T-cell (primary cell): ENCODE data around the gene PTPN2. TPM values are rescaled to one million over a fixed set of nuclear protein-coding genes. Genes with fewer than 3 reads are reported as not detected.
A peak's percentile ranks its signal among the peaks of the same experiment; 100 is the strongest.

Experiments used
- ATAC-seq, 4 experiments: fragments of 200-7000 bp in 3 of 4; fragments of 150-1000 bp in 1 of 4; cut with Tn5 transposase; replicated peaks in 1 of 4; 1 replicate in 3 of 4; 2 replicates in 1 of 4; pipeline ENCODE4 v1.10.0; 2021; ENCODE audit warnings: moderate library complexity in 3 of 4, mild to moderate bottlenecking in 2 of 4, moderate number of reproducible peaks in 1 of 4
- CTCF ChIA-PET, 2 donors: fragments of 300-600 bp; sonication (Branson Sonifier 250); formaldehyde crosslinking; loops; one replicate each; lab custom pipeline; 2022; ENCODE audit warnings: antibody characterized with exemption in 2 of 2; lab: Charles Lee
- POLR2A ChIA-PET, 2 donors: fragments of 300-600 bp; sonication (Branson Sonifier 250); formaldehyde crosslinking; loops; one replicate each; lab custom pipeline; 2022; ENCODE audit warnings: antibody characterized with exemption in 2 of 2; lab: Charles Lee
- DNase-seq, 35 experiments: peaks; one replicate each; pipeline versions ENCODE4 v3.0.0 to v3.0.0-alpha.2; 2013 to 2023
- H3K27ac ChIP-seq: one replicate; pipeline ENCODE4 v1.5.1; 2013; ENCODE audit warnings: low read length
- H3K27me3 ChIP-seq, 2 experiments: replicated peaks in 1 of 2; 1 replicate in 1 of 2; 2 replicates in 1 of 2; pipeline versions ENCODE4 v1.6.1 to v1.7.0; 2013; ENCODE audit warnings: low read length in 1 of 2, mixed read lengths in 1 of 2; ENCODE audit not compliant: control insufficient read depth in 2 of 2, insufficient read depth in 2 of 2; ENCODE audit errors: extremely low read depth in 1 of 2
- H3K36me3 ChIP-seq, 2 donors: 1 replicate in 1 of 2; 2 replicates in 1 of 2; pipeline versions ENCODE4 v1.6.1 to v1.7.0; 2013; ENCODE audit warnings: low read length in 1 of 2; ENCODE audit not compliant: control insufficient read depth in 2 of 2, insufficient read depth in 1 of 2; ENCODE audit errors: extremely low read depth in 1 of 2
- H3K4me1 ChIP-seq, 2 experiments: 1 replicate in 1 of 2; 2 replicates in 1 of 2; pipeline versions ENCODE4 v1.6.1 to v1.7.0; 2013; ENCODE audit warnings: low read length in 2 of 2, mixed read lengths in 1 of 2; ENCODE audit not compliant: insufficient read depth in 2 of 2, control insufficient read depth in 1 of 2; ENCODE audit errors: extremely low read depth in 1 of 2
- H3K4me3 ChIP-seq, 2 donors: 1 replicate in 1 of 2; 2 replicates in 1 of 2; pipeline versions ENCODE4 v1.5.1 to v1.7.0; 2013; ENCODE audit warnings: mild to moderate bottlenecking in 2 of 2, low read length in 1 of 2, moderate library complexity in 1 of 2; ENCODE audit not compliant: control insufficient read depth in 1 of 2; ENCODE audit errors: extremely low read depth in 1 of 2
- H3K9me3 ChIP-seq: 2 replicates; pipeline ENCODE4 v1.7.0; 2013
- H3K27ac Mint-ChIP-seq, 2 donors: one replicate each; pipeline ENCODE4 v1.8.0; 2020 to 2021; ENCODE audit warnings: mild to moderate bottlenecking in 2 of 2, mixed read lengths in 2 of 2
- H3K27me3 Mint-ChIP-seq, 2 donors: one replicate each; pipeline ENCODE4 v1.8.0; 2021 to 2022; ENCODE audit warnings: mixed read lengths in 2 of 2
- H3K36me3 Mint-ChIP-seq: one replicate; pipeline ENCODE4 v1.8.0; 2021; ENCODE audit warnings: mixed read lengths
- H3K4me1 Mint-ChIP-seq, 3 donors: one replicate each; pipeline ENCODE4 v1.8.0; 2020 to 2022; ENCODE audit warnings: mixed read lengths in 3 of 3, mild to moderate bottlenecking in 1 of 3
- H3K4me3 Mint-ChIP-seq, 3 donors: one replicate each; pipeline ENCODE4 v1.8.0; 2020 to 2022; ENCODE audit warnings: mild to moderate bottlenecking in 3 of 3, mixed read lengths in 3 of 3, moderate library complexity in 3 of 3
- H3K9me3 Mint-ChIP-seq, 3 donors: one replicate each; pipeline ENCODE4 v1.8.0; 2020 to 2022; ENCODE audit warnings: mixed read lengths in 3 of 3
- WGBS: methylation state at CpG from one replicate; pipeline ENCODE4 v1.1.5; 2013; ENCODE audit warnings: missing lambda C conversion rate; ENCODE audit not compliant: insufficient coverage; 5-methylcytosine and 5-hydroxymethylcytosine counted together
- total RNA-seq, 35 experiments: library from RNA in 6 of 35; stranded (reverse) in 6 of 35; fragments of 120-200 nt in 1 of 35; gene quantifications; one replicate each; pipeline versions ENCODE4 v1.2.1 to v1.2.4 and lab custom pipeline; 2013 to 2026

PTPN2 gene
- total RNA-seq, 5 donors from 2014 or later (not counting 1 experiment from before 2014, with no cell fraction given) = 44.8 to 78.4 (median 57.2) TPM

GRCh38 chr18:12872408-12872807, 11.6 kb downstream of the PTPN2 start:
- H3K36me3 ChIP-seq = no peaks in the 10 kb centered on the region
- ChIA-PET POLR2A (interaction anchor here in 1 of 2 donors (0.6 kb wide), 1 partner anchor 11 kb away, joined by 9 read pairs; no protein-coding TSS in a partner anchor), CTCF (interaction anchor here in 1 of 2 donors (0.6 kb wide), 1 partner anchor 67 kb away, joined by 4 read pairs; no protein-coding TSS in a partner anchor)
- H3K27me3 Mint-ChIP-seq = no peaks in the 10 kb centered on the region
- no peaks in the 10 kb centered on the region for H3K9me3 Mint-ChIP-seq
- peaks cover 5% of the 10 kb centered on the region in 2 experiments for H3K4me1 ChIP-seq
- no peak overlapping the region for H3K27ac Mint-ChIP-seq
- no peaks in the 10 kb centered on the region for H3K9me3 ChIP-seq
- DNase-seq (no peak), ATAC-seq (no peak)
- H3K36me3 Mint-ChIP-seq = peaks cover 18% of the 10 kb centered on the region
- H3K27me3 ChIP-seq = no peaks in the 10 kb centered on the region
- no peak overlapping the region for H3K27ac ChIP-seq
- no peak overlapping the region for H3K4me3 ChIP-seq
- H3K4me1 Mint-ChIP-seq = peaks cover 34 to 39% (median 38%) of the 10 kb centered on the region in 3 donors
- H3K4me3 Mint-ChIP-seq = no peak overlapping the region
- 20% methylated on average over 1 of the region's 5 CpGs for WGBS

GRCh38 chr18:12868576-12868975, 15.5 kb downstream of the PTPN2 start:
- no peak overlapping the region for H3K27ac Mint-ChIP-seq
- H3K36me3 Mint-ChIP-seq = peaks cover 11% of the 10 kb centered on the region
- no peaks in the 10 kb centered on the region for H3K9me3 Mint-ChIP-seq
- CTCF ChIA-PET = no interaction called here
- peaks cover 28 to 41% (median 37%) of the 10 kb centered on the region in 3 donors for H3K4me1 Mint-ChIP-seq
- no peak overlapping the region for H3K27ac ChIP-seq
- POLR2A ChIA-PET = no interaction called here
- H3K27me3 ChIP-seq = no peaks in the 10 kb centered on the region
- H3K36me3 ChIP-seq = no peaks in the 10 kb centered on the region
- ATAC-seq = no peak
- 97% methylated on average over 11 of the region's 12 CpGs for WGBS
- no peak overlapping the region for H3K4me3 ChIP-seq
- no peaks in the 10 kb centered on the region for H3K27me3 Mint-ChIP-seq
- DNase-seq = no peak
- H3K9me3 ChIP-seq = no peaks in the 10 kb centered on the region
- no peak overlapping the region for H3K4me3 Mint-ChIP-seq
- peaks cover 0 to 2% of the 10 kb centered on the region in 2 experiments for H3K4me1 ChIP-seq

GRCh38 chr18:12867441-12868123, 16.5 kb downstream of the PTPN2 start:
- CTCF ChIA-PET = interaction anchor here (0.7 to 1.3 kb wide), 2 partner anchors 28 to 88 kb away, joined by 3 read pairs; no protein-coding TSS in a partner anchor
- 93% methylated on average over 3 of the region's 7 CpGs for WGBS
- no peak overlapping the region for H3K4me3 Mint-ChIP-seq
- peaks cover 37 to 49% (median 44%) of the 10 kb centered on the region in 3 donors for H3K4me1 Mint-ChIP-seq
- H3K27me3 Mint-ChIP-seq = no peaks in the 10 kb centered on the region
- no peaks in the 10 kb centered on the region for H3K9me3 Mint-ChIP-seq
- ATAC-seq (no peak), DNase-seq (no peak)
- no peak overlapping the region for H3K27ac Mint-ChIP-seq
- Histone ChIP-seq H3K27me3 (no peaks in the 10 kb centered on the region), H3K27ac (no peak overlapping the region), H3K4me3 (no peak overlapping the region), H3K36me3 (no peaks in the 10 kb centered on the region), H3K9me3 (no peaks in the 10 kb centered on the region), H3K4me1 (peaks cover 3 to 9% of the 10 kb centered on the region in 2 experiments)
- POLR2A ChIA-PET = interaction anchor here in 1 of 2 donors (0.6 kb wide), 1 partner anchor 35 kb away, joined by 4 read pairs; no protein-coding TSS in a partner anchor
- peaks cover 9% of the 10 kb centered on the region for H3K36me3 Mint-ChIP-seq

GRCh38 chr18:12863687-12864216, 20.3 kb downstream of the PTPN2 start:
- no peak for DNase-seq
- no peak overlapping the region for H3K27ac Mint-ChIP-seq
- H3K36me3 Mint-ChIP-seq = peaks cover 12% of the 10 kb centered on the region
- no peaks in the 10 kb centered on the region for H3K27me3 Mint-ChIP-seq
- no peak for ATAC-seq
- Histone ChIP-seq H3K27ac (no peak overlapping the region), H3K4me1 (peaks cover 11 to 12% of the 10 kb centered on the region in 2 experiments), H3K36me3 (no peaks in the 10 kb centered on the region), H3K9me3 (no peaks in the 10 kb centered on the region), H3K4me3 (no peak overlapping the region), H3K27me3 (no peaks in the 10 kb centered on the region)
- H3K4me3 Mint-ChIP-seq = no peak overlapping the region
- peaks cover 58 to 65% (median 62%) of the 10 kb centered on the region in 3 donors for H3K4me1 Mint-ChIP-seq
- no CpG with 5 or more reads among the region's 3 CpGs for WGBS
- POLR2A ChIA-PET = interaction anchor here (0.5 to 1.0 kb wide), 8 partner anchors 16 to 949 kb away, joined by 3 to 6 read pairs (median 4); no protein-coding TSS in a partner anchor
- H3K9me3 Mint-ChIP-seq = no peaks in the 10 kb centered on the region
- CTCF ChIA-PET = interaction anchor here (0.9 to 1.4 kb wide), 3 partner anchors 20 to 70 kb away, joined by 3 to 7 read pairs (median 4); partner anchors contain the start of gene PTPN2 (in 1 of the 2)

GRCh38 chr18:12862874-12863482, 21.1 kb downstream of the PTPN2 start:
- POLR2A ChIA-PET = interaction anchor here (0.5 to 0.7 kb wide), 4 partner anchors 27 to 950 kb away, joined by 3 to 4 read pairs (median 3); no protein-coding TSS in a partner anchor
- Mint-ChIP-seq H3K4me3 (no peak overlapping the region), H3K27ac (peak overlapping the region in 1 of 2 donors; percentile 6), H3K36me3 (peaks cover 12% of the 10 kb centered on the region), H3K4me1 (peaks cover 61 to 69% (median 67%) of the 10 kb centered on the region in 3 donors), H3K27me3 (no peaks in the 10 kb centered on the region), H3K9me3 (no peaks in the 10 kb centered on the region)
- no peaks in the 10 kb centered on the region for H3K9me3 ChIP-seq
- CTCF ChIA-PET = interaction anchor here (0.6 to 1.4 kb wide), 4 partner anchors 21 to 71 kb away, joined by 3 to 7 read pairs (median 4); partner anchors contain the start of gene PTPN2 (in 1 of the 2)
- DNase-seq (no peak), ATAC-seq (peak in 1 of 4 experiments; percentile 16)
- no peaks in the 10 kb centered on the region for H3K36me3 ChIP-seq
- H3K27me3 ChIP-seq = no peaks in the 10 kb centered on the region
- no CpG with 5 or more reads among the region's 2 CpGs for WGBS
- no peak overlapping the region for H3K4me3 ChIP-seq
- H3K4me1 ChIP-seq = peaks cover 12 to 15% of the 10 kb centered on the region in 2 experiments
- no peak overlapping the region for H3K27ac ChIP-seq

- H3K27ac ChIP-seq = no peak overlapping the region
- H3K36me3 Mint-ChIP-seq = peaks cover 12% of the 10 kb centered on the region
- ATAC-seq = no peak
- H3K4me3 Mint-ChIP-seq = no peak overlapping the region
- H3K4me3 ChIP-seq = no peak overlapping the region
- CTCF ChIA-PET = interaction anchor here (0.5 to 1.0 kb wide), 4 partner anchors 13 to 72 kb away, joined by 3 to 4 read pairs (median 3); no protein-coding TSS in a partner anchor
- no peak for DNase-seq
- H3K4me1 Mint-ChIP-seq = peaks cover 61 to 67% (median 67%) of the 10 kb centered on the region in 3 donors
- POLR2A ChIA-PET = interaction anchor here in 1 of 2 donors (0.6 kb wide), 1 partner anchor 27 kb away, joined by 4 read pairs; no protein-coding TSS in a partner anchor
- WGBS = 58% methylated on average over 2 of the region's 2 CpGs
- H3K9me3 ChIP-seq = no peaks in the 10 kb centered on the region
- no peaks in the 10 kb centered on the region for H3K9me3 Mint-ChIP-seq
- H3K27me3 Mint-ChIP-seq = no peaks in the 10 kb centered on the region
- H3K27me3 ChIP-seq = no peaks in the 10 kb centered on the region
- no peaks in the 10 kb centered on the region for H3K36me3 ChIP-seq
- no peak overlapping the region for H3K27ac Mint-ChIP-seq
- H3K4me1 ChIP-seq = peaks cover 14 to 19% of the 10 kb centered on the region in 2 experiments
These were observed 21.6 kb downstream of the PTPN2 start for GRCh38 chr18:12862467-12862866.
